ENCODE data around the gene C1orf74.
"Not testable (repeated sequence)": the region's sequence is repeated elsewhere in the genome, so short reads cannot be mapped to it uniquely, and the experiment has no call there.

The C1orf74 gene

DNA sequence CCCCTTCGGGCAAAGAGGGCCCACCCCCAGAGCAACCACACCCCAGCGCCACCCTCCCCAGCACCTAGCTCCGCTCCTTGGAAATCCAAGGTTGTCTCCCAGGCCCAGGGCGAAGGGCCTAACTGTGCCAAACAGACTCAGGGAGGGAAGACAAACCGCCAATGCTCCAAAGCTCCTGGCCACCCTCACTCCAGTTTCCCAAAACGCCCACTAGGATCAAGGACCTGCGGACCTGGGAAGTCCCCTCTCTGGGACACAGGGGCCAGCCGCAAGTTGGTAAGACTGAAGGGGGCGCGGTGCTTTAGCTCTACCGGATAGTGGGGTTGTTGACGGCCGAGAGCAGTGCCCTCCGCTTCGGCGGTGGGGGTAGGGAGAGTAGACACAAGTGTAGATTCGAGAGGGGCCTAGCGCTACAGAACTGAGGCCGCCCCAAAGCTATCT lies 21.0 kb upstream of the C1orf74 start:
- TF ChIP-seq, protein P1, sequence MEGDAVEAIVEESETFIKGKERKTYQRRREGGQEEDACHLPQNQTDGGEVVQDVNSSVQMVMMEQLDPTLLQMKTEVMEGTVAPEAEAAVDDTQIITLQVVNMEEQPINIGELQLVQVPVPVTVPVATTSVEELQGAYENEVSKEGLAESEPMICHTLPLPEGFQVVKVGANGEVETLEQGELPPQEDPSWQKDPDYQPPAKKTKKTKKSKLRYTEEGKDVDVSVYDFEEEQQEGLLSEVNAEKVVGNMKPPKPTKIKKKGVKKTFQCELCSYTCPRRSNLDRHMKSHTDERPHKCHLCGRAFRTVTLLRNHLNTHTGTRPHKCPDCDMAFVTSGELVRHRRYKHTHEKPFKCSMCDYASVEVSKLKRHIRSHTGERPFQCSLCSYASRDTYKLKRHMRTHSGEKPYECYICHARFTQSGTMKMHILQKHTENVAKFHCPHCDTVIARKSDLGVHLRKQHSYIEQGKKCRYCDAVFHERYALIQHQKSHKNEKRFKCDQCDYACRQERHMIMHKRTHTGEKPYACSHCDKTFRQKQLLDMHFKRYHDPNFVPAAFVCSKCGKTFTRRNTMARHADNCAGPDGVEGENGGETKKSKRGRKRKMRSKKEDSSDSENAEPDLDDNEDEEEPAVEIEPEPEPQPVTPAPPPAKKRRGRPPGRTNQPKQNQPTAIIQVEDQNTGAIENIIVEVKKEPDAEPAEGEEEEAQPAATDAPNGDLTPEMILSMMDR (IDR thresholded peaks at IDR 0.05; ENCODE audit: low read depth, low read length) = no peak
- no peak overlapping the region for H3K4me3 ChIP-seq (ENCODE audit: low read depth, low read length)

DNA sequence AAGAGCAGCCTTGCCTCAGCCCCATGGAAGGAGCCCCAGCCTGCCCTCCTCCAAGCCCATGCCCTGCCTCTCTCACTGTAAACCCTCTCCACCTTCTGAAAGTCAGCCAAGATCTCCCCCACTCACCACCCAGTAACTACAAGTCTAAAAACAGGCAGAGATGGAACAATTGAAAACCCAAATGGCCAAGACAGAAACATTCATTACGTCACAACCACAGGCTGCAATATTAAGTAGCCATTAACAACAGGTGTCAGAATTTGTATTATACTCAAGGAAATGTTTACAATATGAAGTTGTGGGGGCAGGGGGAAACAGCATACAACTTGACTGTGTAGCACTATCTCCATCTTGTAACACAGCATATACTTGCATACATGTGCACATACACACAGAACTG lies 19.2 kb upstream of the C1orf74 start:
- H3K4me3 ChIP-seq (ENCODE audit: low read depth, low read length) = no peak overlapping the region
- TF ChIP-seq, protein P1 (IDR thresholded peaks at IDR 0.05; ENCODE audit: low read depth, low read length) = no peak

DNA sequence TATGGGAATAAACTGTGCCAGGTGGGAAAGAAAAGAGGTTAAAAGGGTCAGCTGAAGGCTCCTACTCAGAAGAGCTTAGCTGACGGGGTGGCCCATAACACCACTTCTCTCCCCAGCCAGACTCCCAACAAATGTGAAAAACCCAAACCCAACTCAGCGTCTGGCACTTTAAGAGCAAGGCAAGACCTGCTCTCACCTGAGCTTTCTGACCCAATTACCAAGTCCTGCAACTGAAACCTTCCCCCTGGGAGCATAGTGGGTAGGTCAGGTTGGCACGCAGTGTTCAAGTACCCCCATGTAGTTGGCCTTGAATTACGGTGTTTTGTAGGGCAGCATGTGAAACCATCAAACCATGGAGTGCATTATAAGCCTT lies 18.4 kb upstream of the C1orf74 start:
- H3K4me3 ChIP-seq (ENCODE audit: low read depth, low read length) = no peak overlapping the region
- TF ChIP-seq, protein P1 (IDR thresholded peaks at IDR 0.05; ENCODE audit: low read depth, low read length) = no peak

DNA sequence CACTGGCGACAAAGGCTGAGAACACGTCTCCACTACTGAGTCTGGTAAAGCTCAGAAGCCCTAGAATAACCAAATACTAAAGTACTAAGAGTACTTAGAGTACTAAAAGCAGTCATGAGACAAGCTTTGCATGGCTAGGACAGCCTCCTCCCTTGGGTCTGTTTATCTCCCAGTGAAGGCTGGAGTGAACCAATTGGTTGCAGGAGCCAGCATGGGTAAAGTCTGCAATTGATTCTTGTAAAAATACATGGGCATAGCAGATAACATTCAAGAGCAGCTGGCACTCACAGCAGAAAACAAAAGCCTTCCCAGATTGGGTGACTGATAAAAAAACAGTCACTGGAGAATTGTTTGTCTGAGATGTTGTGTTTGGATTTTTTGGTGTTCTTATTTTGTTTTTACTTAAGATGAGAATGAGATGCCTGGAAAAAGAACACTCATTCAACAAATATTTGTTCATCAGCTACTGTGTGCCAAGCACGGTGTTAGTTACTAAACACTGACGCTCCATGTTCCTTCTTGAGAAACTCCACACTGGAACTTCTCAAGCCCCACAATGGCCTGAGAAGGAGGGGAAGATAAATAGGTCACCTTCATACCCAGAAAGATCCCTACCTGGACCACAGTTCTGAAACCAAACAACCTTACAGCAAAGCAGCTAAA lies 17.9 kb upstream of the C1orf74 start:
- TF ChIP-seq, protein P1 (IDR thresholded peaks at IDR 0.05; ENCODE audit: low read depth, low read length) = no peak
- no peak overlapping the region for H3K4me3 ChIP-seq (ENCODE audit: low read depth, low read length)

DNA sequence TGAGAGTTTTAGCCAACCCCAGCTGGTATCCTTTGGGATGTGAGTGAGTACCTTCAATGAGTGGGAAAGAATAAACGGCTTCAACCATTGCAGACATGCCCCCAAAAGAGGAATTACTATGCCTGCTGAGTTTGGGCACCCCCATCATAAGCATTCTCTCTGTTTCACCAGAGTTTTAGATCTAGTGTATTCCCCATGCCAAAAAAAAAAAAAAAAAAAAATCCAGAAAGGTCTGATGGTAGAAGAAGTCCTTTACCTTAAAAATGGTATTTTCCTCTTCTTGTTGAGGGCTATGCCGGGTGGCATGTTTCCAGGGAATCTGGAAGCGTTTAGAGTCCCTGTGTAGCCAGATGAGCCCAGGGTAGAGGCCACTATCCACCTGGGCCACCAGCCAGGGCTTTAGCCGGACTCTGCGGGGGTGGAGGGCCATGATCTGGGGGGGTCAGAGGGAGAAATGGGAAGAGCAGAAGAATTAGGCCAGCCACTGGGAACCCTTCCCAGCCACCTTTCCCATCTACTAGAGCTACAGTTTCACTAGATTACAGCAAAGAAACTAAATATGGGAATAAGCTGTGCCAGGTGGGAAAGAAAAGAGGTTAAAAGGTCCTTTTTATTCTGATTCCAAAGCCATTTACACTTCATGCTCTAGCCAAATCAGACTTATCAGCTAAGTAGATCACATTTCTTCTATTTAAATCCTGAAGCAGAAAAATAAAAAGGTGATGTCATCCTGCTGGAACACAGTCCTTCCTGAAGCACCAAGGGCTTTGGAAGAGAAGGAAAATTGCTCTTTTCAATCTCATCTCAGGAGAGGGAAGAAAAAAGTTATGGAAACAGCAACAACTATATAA lies 16.9 kb upstream of the C1orf74 start:
- TF ChIP-seq, protein P1 (IDR thresholded peaks at IDR 0.05; ENCODE audit: low read depth, low read length) = no peak
- no peak overlapping the region for H3K4me3 ChIP-seq (ENCODE audit: low read depth, low read length)

DNA sequence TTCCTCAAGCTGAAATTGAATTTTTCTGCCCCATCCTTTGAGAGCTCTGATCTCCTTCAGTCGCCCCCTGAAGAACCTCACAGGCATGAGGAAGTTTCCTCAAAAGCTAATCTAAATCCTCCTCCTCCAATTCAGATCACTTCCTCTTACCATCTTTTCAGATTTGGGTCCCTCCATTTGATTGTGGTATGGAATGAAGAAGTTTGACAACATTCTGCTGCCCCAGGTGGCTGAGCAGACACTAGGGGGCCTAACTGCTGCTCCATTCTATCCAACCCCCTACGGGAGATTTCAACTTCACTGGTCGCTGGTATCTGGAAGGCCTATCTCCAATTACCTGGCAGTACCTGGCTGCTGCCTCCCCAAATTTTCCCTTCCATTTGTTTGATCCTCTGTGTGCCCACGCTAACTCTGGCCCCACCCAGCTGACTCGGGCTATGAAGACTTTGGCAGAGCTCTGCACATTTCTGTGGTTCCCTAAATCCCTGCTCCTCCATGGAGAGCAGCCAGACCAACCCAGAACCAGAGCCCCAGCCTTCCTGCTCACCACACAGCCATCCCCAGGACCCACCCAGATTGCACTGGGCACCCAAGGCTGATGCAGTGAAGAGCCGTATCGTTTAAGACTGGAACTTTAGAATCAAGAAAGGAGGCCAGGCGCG lies 13.8 kb upstream of the C1orf74 start:
- H3K4me3 ChIP-seq (ENCODE audit: low read depth, low read length) = no peak overlapping the region
- TF ChIP-seq, protein P1 (IDR thresholded peaks at IDR 0.05; ENCODE audit: low read depth, low read length) = 0 out of 2 replicates have a peak, but pooled peaks have one; percentile 11

GRCh38 chr1:209793711-209794110 lies 9.4 kb upstream of the C1orf74 start:
- H3K4me3 ChIP-seq (ENCODE audit: low read depth, low read length) = not testable (repeated sequence)

All from WI38 (cell line).